Activated CD4-positive, alpha-beta T cell treated with anti-CD3 and anti-CD28 coated beads, Interleukin-2, amount 10 ng/mL, durations not matched to agents 24 days and 14 days (primary cell): ENCODE measurements around the gene CRABP2. TPM values are rescaled to one million over a fixed set of nuclear protein-coding genes. Genes with fewer than 3 reads are reported as not detected.

Source experiments
- DNase-seq: peaks from one replicate; pipeline ENCODE4 v3.0.0; 2022
- H3K27ac Mint-ChIP-seq: one replicate; pipeline ENCODE4 v1.8.0; 2022; ENCODE audit warnings: mild to moderate bottlenecking, mixed read lengths
- H3K27me3 Mint-ChIP-seq: one replicate; pipeline ENCODE4 v1.8.0; 2022; ENCODE audit warnings: mixed read lengths
- H3K36me3 Mint-ChIP-seq: one replicate; pipeline ENCODE4 v1.8.0; 2022; ENCODE audit warnings: low read depth, mild to moderate bottlenecking, mixed read lengths
- H3K4me1 Mint-ChIP-seq: one replicate; pipeline ENCODE4 v1.8.0; 2021; ENCODE audit warnings: mixed read lengths
- H3K4me3 Mint-ChIP-seq: one replicate; pipeline ENCODE4 v1.8.0; 2022; ENCODE audit warnings: mild to moderate bottlenecking, moderate library complexity, mixed read lengths
- H3K9me3 Mint-ChIP-seq: one replicate; pipeline ENCODE4 v1.8.0; 2021; ENCODE audit warnings: mixed read lengths
- intact Hi-C: fragments of 100-400 bp; cut with micrococcal nuclease; formaldehyde crosslinking; loops from one replicate; pipeline ENCODE4 v1.15.1; 2023
- total RNA-seq: library from RNA; stranded (reverse); gene quantifications from 2 replicates; pipeline ENCODE4 v1.2.3, GENCODE V29; 2022

The CRABP2 gene
- 0.62 and 1.4 TPM in 2 replicates for total RNA-seq

DNA sequence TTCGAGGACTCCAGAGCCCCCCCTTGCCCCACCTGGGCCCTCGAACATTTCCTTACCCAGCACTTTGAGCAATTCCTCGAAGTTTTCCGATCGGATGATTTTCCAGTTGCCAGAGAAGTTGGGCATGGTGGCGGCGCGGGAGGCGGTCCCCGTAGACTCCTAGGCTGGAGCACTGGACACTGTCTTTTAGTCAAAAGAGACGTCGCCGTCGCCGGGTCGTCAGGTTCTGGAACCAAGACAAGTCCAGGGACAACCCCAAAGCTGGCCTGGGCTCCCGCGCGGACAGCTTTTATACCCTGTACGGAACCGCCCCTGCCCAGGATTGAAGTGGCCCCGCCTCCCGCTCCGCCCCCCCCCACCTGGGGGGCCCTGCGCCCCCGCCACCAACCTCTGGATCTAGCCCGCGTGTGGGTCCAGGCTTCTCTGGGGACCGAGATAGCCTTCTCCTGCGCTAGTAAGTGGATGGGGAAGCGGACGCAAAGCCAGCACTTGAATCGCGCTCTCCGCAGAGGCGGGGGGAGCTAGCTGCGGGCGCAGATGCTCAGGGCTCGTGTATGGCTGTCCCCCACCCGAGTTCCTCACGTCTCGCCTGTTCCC, at the start of gene CRABP2:
Gene CRABP2, minus strand, starts transcription at position 263 of the 597 bp plus-strand sequence. Its CDS starts 137 bp downstream, at position 126.
- H3K4me1 Mint-ChIP-seq = peaks cover 20% of the 10 kb centered on the region
- peaks cover 42% of the 10 kb centered on the region for H3K27me3 Mint-ChIP-seq
- H3K4me3 Mint-ChIP-seq = peak within 1 kb of the TSS; percentile 89
- intact Hi-C loops = loop anchor here (1.0 kb wide), 1 partner anchor 23 kb away; the partner anchor contains the start of genes ISG20L2 and METTL25B
- H3K27ac Mint-ChIP-seq = peak within 1 kb of the TSS; percentile 72
- no peaks in the 10 kb centered on the region for H3K36me3 Mint-ChIP-seq
- DNase-seq = peak; percentile 74
- no peaks in the 10 kb centered on the region for H3K9me3 Mint-ChIP-seq

GRCh38 chr1:156754219-156754618, 48.8 kb upstream of the CRABP2 start:
- intact Hi-C loops = loop anchor here (10.0 kb wide), 1 partner anchor 559 kb away; the partner anchor contains the start of gene SLC25A44

GRCh38 chr1:156752843-156753482, 47.6 kb upstream of the CRABP2 start:
- Mint-ChIP-seq H3K36me3 (peaks cover 29% of the 10 kb centered on the region), H3K4me3 (peak overlapping the region; percentile 97), H3K27me3 (no peaks in the 10 kb centered on the region), H3K27ac (peak overlapping the region; percentile 96), H3K9me3 (no peaks in the 10 kb centered on the region), H3K4me1 (peaks cover 27% of the 10 kb centered on the region)
- intact Hi-C loops = loop anchor here (10.0 kb wide), 1 partner anchor 558 kb away; the partner anchor contains the start of gene SLC25A44
- DNase-seq = no peak

More at GRCh38 chr1:156754219-156754618, 48.8 kb upstream of the CRABP2 start:
- Mint-ChIP-seq H3K4me3 (no peak overlapping the region), H3K36me3 (peaks cover 21% of the 10 kb centered on the region), H3K9me3 (no peaks in the 10 kb centered on the region), H3K27ac (no peak overlapping the region), H3K4me1 (peaks cover 19% of the 10 kb centered on the region), H3K27me3 (no peaks in the 10 kb centered on the region)
- no peak for DNase-seq

- intact Hi-C loops = loop anchor here (1.0 to 10.0 kb wide), 4 partner anchors 11 to 557 kb away; partner anchors contain the start of genes ISG20L2, METTL25B, MRPL24 and PRCC
Observed at GRCh38 chr1:156751757-156752481, 46.5 kb upstream of the CRABP2 start.

DNA sequence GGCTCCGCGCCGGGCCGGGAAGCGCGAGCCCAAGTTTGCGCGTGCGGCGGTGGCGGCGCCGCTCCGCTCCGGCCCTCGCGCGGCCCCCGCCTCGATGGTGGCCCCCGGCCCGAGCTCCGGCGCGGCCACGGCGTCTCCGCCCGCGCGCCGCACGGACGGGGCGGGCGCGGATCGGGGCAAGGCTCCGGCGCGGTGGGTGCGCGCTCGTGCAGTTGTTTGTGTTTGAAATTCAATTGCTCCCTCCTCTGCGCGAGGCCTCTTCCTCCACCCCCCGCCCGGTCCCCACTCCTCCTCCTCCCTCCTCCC, 46.0 kb upstream of the CRABP2 start, which contains the start of gene HDGF:
Gene HDGF, minus strand, starts transcription at position 225 of the 306 bp plus-strand sequence. CDS start 246 bp downstream, outside the sequence.
- Mint-ChIP-seq H3K4me1 (peaks cover 34% of the 10 kb centered on the region), H3K27me3 (no peaks in the 10 kb centered on the region), H3K4me3 (peak within 1 kb of the TSS; percentile 97), H3K36me3 (peaks cover 35% of the 10 kb centered on the region), H3K27ac (peak within 1 kb of the TSS; percentile 96), H3K9me3 (no peaks in the 10 kb centered on the region)
- intact Hi-C loops = loop anchor here (1.0 to 10.0 kb wide), 4 partner anchors 10 to 557 kb away; partner anchors contain the start of genes ISG20L2, METTL25B, MRPL24 and PRCC
- no peak for DNase-seq

More at GRCh38 chr1:156751757-156752481, 46.5 kb upstream of the CRABP2 start:
- Mint-ChIP-seq H3K27me3 (no peaks in the 10 kb centered on the region), H3K4me3 (peak overlapping the region; percentile 97), H3K27ac (peak overlapping the region; percentile 96), H3K4me1 (peaks cover 33% of the 10 kb centered on the region), H3K36me3 (peaks cover 33% of the 10 kb centered on the region), H3K9me3 (no peaks in the 10 kb centered on the region)
- DNase-seq = peak; percentile 98

- no peaks in the 10 kb centered on the region for H3K27me3 Mint-ChIP-seq
Observed at GRCh38 chr1:156750711-156751450, 45.5 kb upstream of the CRABP2 start.

GRCh38 chr1:156750191-156750672, 44.8 kb upstream of the CRABP2 start:
- peak; percentile 71 for DNase-seq
- intact Hi-C loops = loop anchor here (10.0 kb wide), 1 partner anchor 555 kb away; the partner anchor contains the start of gene SLC25A44
- H3K27ac Mint-ChIP-seq = peak overlapping the region; percentile 96
- H3K4me3 Mint-ChIP-seq = peak overlapping the region; percentile 97
- no peaks in the 10 kb centered on the region for H3K27me3 Mint-ChIP-seq
- H3K9me3 Mint-ChIP-seq = no peaks in the 10 kb centered on the region
- H3K4me1 Mint-ChIP-seq = peaks cover 42% of the 10 kb centered on the region
- peaks cover 43% of the 10 kb centered on the region for H3K36me3 Mint-ChIP-seq

More at GRCh38 chr1:156750711-156751450, 45.5 kb upstream of the CRABP2 start:
- intact Hi-C loops = loop anchor here (1.0 to 10.0 kb wide), 4 partner anchors 10 to 556 kb away; partner anchors contain the start of genes ISG20L2, METTL25B, MRPL24 and PRCC
- Mint-ChIP-seq H3K4me1 (peaks cover 38% of the 10 kb centered on the region), H3K9me3 (no peaks in the 10 kb centered on the region), H3K36me3 (peaks cover 36% of the 10 kb centered on the region), H3K27ac (peak overlapping the region; percentile 96), H3K4me3 (peak overlapping the region; percentile 97)
- DNase-seq = peak; percentile 82

- DNase-seq = peak; percentile 69
- H3K27ac Mint-ChIP-seq = peak overlapping the region; percentile 96
- peak overlapping the region; percentile 97 for H3K4me3 Mint-ChIP-seq
- H3K9me3 Mint-ChIP-seq = no peaks in the 10 kb centered on the region
- intact Hi-C loops = loop anchor here (10.0 kb wide), 1 partner anchor 555 kb away; the partner anchor contains the start of gene SLC25A44
- H3K36me3 Mint-ChIP-seq = peaks cover 48% of the 10 kb centered on the region
- H3K4me1 Mint-ChIP-seq = peaks cover 42% of the 10 kb centered on the region
- no peaks in the 10 kb centered on the region for H3K27me3 Mint-ChIP-seq
Observed at GRCh38 chr1:156749419-156750118, 44.2 kb upstream of the CRABP2 start.

DNA sequence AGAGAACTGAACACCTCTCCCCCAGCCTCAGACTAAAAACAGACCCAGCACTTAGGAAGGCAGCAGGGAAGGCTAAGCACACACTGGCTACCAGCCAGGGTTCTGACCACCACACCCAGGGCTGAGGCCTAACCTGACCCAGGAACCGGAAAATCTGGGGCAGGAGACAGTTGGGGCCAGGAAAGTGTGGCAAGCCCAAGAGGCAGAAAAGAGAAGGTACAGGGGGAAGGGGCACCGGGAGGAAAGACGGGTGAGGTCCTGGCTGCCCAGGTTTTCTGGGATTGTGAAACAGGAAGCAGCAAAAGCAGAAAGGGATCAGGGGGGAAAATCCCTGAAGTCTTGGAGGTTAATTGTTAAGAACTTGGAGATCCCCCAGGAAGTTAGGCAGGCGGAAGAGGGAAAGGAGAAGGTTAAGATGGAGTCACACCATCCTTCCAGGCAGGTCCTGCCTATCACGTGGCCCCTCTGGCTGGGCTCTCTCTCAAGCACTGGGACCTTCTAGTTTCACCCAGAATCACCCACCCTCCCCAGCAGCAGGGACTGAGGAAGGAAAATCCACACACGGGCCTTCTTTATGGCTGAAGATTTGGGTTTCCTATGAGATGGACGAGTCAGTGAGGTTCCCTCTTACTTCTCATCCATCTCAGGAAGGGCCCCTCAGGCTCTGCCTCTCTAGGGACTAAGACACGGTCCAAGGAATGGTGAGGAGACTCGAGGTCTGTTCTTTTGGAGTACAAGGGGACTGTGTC, 43.5 kb upstream of the CRABP2 start:
- DNase-seq = peak; percentile 73
- H3K4me3 Mint-ChIP-seq = peak overlapping the region; percentile 97
- intact Hi-C loops = no loop called here
- H3K36me3 Mint-ChIP-seq = peaks cover 52% of the 10 kb centered on the region
- H3K27me3 Mint-ChIP-seq = no peaks in the 10 kb centered on the region
- no peaks in the 10 kb centered on the region for H3K9me3 Mint-ChIP-seq
- peaks cover 43% of the 10 kb centered on the region for H3K4me1 Mint-ChIP-seq
- peak overlapping the region; percentile 96 for H3K27ac Mint-ChIP-seq

GRCh38 chr1:156747742-156748669, 42.6 kb upstream of the CRABP2 start:
- Mint-ChIP-seq H3K36me3 (peaks cover 60% of the 10 kb centered on the region), H3K27ac (peak overlapping the region; percentile 96), H3K9me3 (no peaks in the 10 kb centered on the region), H3K27me3 (no peaks in the 10 kb centered on the region), H3K4me1 (peaks cover 41% of the 10 kb centered on the region), H3K4me3 (peak overlapping the region; percentile 97)
- intact Hi-C loops = no loop called here
- no peak for DNase-seq
